NCI-H187 (cell line): ENCODE results near the gene DGKK.
"Not testable (repeated sequence)": the region's sequence is repeated elsewhere in the genome, so short reads cannot be mapped to it uniquely, and the experiment has no call there.

Experiments
- DNase-seq, 2 experiments: peaks; one replicate each; lab custom pipeline; 2025; lab: John Stamatoyannopoulos, UW

The DGKK gene

DNA sequence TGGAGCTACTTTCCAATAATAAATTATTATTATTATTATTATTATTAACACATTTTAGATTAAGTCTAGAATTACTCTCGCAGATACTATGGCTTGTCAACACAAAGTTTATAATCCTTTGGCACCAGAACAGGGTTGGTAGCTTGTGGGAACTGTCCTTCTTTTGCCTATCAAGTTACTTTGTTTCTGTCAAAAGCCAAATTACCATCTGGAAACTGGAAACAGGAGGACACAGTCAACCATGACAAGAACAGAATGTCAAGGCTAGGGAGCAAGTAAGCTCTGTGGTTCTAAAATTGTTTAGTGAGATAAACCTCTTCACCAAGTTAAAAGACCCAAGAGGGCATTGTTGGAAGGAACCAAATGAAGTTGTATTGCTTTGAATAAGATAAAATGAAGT, 42.5 kb downstream of the DGKK start:
- no peak for DNase-seq

DNA sequence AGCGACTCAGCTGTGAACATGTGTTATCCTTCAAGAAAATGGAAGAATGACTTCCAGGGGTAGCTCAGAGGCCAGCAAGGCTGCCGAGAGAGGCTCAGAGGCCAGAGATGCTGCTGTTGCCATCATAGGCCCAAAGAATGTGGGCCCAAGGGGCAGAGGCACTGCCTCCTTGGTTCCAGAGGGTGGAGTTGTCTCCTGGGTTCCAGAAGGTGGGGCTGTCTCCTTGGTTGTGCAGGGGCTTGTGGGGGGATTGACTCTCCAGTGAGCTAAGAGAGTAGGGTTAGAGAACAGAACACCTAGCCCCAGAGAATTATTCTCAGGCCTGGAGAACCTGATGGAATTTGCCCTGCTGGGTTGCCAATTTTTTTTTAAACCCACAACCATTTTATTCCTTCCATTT, 62.6 kb downstream of the DGKK start:
- no peak for DNase-seq

DNA sequence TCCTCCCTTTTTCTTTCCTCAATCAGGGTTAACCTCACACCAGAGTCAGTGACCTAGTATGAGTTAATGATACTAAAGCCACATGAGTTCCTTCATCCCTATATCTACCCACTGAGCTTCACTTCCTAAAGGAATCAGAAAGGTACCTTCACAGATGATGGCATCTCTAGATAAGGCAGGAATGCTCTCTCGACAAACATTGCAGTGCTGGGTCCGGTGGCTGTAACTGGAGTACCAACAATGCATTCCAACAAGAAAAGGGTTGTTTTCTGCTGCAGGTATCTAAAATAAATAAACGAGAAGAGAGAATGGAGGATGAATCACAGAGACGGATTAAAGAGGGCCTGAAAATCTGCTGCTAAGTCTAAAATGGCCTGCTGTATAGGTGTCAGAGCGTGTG, 66.7 kb downstream of the DGKK start:
- DNase-seq: no peak

DNA sequence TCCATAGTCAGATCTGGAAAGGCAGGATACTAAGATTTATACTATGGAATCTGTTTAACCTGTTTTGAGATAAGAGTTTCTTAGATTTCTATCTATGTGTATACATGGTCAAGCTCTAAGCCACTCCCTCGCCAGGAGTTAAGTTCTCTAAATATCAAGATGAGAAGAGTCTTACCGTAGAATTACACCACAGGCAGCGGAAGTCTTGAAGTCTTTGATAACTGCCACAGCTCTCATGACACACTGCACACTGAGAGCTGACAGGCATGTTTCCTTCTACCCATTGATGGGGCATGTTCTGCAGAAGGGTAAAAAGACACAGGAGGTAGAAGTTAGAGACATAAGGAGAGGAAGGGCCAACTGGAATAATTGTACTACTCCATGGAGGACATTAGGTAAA, 67.7 kb downstream of the DGKK start:
- no peak for DNase-seq

DNA sequence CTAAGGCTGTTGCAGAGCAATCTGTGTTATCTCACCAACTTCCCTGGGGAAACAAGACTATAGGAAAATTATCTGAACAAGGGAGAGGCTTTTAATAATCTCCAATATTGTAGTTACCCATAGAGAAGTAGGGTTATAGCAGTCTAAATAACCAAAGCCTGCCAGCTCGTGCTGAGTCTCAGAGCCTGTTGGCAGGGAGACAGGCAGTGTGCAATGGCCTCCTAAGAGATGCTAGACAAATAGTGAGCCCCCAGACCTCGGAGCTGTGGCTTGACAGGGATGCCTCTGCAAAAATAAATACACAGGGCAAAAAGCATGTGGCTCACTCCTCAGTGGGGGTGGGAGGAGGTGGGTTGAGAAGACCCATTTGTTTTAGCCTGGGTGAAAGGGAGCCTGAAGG, 76.7 kb downstream of the DGKK start:
- DNase-seq: no peak

DNA sequence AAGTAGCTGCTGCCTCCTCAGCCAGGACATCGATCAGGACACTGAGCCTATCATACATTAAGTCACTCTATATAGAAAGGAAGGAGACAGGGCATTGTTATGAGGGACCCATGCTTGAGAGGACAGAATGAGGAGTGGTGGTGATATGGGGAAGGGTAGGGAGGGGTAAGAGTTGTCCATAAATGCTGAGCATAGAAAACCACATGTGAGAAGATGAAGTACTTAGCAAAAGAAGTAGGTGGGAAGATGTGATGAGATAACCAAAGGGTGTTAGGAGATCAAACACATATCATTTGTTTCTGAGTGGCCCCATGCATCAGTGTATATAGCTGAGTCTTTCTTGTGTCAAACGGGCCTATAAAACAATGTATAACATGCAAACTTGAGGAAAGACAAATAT, 84.1 kb downstream of the DGKK start:
- DNase-seq: no peak

DNA sequence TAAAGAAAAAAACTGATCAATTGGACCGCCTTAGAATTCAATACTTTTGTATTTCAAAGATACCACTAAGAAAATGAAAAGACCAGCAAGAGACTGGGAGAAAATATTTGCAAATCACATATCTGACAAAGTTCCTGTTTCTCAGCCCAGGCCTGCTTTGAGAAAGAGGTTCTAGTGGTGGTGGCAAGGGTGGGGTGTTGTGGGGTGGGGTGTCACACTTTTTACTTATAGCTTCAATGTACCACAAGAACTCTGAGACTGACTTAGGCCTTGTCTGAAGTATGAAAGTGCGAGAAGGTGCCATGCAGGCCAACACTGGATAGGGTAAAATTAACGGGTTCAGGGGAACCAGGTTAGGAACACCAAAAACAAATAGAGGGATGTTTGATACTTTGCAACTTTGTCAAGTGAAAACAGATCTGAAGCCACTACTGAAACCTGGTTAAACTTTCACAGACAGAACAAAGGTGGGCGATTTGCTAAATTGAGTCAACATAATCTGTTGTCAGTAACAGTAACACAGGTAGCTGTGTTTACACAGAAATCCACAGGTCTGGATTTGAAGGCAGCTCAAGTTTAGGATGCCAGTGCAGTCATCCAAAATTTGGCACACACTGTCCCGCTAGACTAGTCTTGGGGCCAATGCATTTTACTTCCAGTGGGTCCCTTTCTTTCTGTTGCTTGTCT, 88.8 kb downstream of the DGKK start:
- no peak for DNase-seq

DNA sequence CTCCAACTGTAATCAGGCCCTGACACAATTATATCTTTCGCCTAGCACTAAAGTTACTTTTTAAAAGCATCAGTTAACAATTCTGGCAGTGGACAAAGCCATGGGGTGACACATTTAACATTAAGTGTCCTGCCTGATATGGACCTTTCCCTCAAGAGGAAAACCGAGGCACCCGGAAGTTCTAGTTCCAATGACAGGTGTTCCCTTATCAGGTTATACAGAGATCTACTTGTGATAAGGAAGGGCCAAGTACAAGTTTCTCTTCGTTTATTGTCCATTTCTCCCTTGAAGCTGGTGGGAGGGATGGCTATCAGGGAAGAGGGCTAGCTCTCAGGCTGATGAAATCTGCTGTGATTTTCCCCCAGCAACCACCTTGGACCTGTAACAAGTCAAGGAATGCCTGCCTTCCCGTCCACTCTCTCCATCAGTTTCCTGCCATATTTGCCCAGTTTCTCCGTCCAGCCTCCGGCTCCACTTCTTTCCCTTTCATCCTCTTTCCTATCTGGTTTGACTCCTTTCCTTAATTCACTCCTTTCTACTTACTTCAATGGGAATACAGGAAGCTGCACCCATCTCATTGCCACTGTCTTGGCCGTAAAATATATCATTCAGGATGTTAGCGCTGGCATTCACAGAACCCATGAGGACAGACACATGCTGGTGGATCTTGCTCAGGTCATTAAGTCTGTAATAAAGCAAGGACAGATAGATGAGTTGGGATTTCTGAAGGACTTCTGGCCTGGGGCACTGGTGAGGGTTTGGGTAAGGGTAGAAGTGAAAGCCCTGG, 95.0 kb downstream of the DGKK start:
- DNase-seq: no peak

DNA sequence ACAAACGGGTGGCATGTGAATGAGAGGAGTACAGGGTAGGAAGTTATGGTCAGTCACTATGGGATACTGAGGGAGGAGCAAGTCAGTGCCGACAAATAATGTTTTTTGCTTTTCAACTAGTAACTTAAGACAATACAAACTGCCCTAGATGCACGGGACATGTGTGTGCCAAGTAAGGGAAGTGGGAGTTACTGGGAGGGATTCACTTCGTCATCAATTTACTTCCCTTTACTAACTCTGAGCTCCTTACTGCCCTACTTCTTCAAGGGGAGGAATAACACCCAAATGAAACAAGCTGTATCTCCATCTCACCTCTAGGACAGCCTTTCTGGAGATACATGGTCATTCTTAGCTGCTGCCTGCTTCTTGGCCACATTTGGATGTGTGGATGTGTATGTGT, 97.7 kb downstream of the DGKK start:
- no peak for DNase-seq

DNA sequence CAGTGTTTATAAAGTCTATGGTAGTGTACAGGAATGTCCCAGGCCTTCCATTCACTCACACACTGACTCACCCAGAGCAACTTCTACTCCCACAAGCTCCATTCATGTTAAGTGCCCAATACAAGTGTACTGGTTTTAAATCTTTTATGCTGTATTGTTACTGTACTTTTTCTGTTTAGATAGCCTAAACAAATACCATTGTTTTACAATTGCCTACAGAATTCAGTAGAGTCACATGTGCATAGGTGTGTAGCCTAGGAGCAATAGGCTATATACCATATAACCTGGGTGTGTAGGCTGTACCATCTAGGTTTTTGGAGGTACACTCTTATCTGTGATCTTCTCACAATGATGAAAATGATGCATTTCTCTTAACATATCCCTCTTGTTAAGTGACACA, 126.7 kb downstream of the DGKK start:
- DNase-seq: no peak

DNA sequence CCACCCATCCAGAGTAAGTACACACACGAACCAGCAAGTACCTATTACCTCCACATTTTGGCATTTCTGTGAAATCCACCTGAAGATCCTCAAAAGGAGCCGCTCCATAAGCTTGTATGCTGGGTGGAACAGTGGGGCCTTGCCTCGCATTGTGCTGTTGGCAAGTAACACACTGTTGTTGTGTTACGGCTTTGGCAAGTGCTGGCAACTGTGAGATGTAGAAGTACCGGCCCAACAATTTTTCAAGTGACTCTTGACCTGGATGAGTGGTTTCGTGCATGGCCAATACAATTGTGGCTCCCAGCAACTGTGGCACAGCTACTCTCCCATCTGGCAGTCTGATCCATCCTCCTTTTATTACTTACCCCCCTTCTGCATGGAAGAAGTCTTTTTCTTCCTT, 137.3 kb downstream of the DGKK start:
- peak; percentile 7 to 30 for DNase-seq

DNA sequence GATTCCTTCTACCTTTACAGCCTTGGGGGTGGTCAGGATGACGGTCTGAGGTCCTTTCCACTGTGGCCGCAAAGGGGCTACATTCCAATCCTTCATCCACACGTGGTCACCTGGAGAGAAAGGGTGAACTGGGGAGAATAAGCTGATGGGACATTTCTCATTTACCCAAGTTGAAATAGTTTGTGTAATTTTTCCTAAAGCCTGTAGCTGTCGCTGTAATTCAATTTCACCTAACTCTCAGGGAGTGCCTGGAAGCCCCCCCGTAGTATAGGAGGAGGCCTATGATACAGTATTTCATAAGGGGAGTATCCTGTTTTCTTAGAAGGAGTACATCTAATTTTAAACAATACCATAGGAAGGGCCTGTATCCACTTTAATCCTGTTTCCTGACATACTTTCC, 138.0 kb downstream of the DGKK start:
- DNase-seq: not testable (repeated sequence)

DNA sequence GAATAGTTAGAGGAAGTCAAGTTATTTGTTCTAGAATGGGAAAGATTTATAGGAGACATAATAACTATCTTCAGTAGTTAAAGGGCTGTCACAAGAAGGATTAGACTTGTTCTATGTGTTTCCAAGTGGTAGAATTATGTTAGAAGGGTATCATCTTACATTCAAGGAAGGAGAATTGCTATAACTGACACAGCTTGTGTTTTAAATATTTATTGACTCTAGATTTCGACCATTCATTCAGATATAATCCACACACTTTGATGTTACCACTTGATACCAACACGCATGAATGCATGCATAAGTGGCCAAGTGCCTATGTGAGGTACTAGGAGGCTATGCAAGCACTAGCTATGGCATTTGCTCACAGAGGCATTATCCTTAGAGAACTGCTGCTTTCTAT, 143.4 kb downstream of the DGKK start:
- peak; percentile 3 to 15 for DNase-seq
